ENCODE measurements around the gene ZNF366. TPM values are rescaled to one million over a fixed set of nuclear protein-coding genes. Genes with fewer than 3 reads are reported as not detected.

Gene ZNF366
- total RNA-seq, 1 experiment from 2014 or later: not detected

- no peak for TF ChIP-seq CTCF (IDR thresholded peaks at IDR 0.05; ENCODE audit: insufficient read depth in 1 of 2, low read depth in 1 of 2, low read length in 1 of 2, severe bottlenecking in 1 of 2, unreplicated experiment in 1 of 2)
- Histone ChIP-seq H3K9me3 (peaks cover 16% of the 10 kb centered on the region; the same call in 1 of the 2 replicates), H3K4me1 (no peaks in the 10 kb centered on the region), H3K36me3 (ENCODE audit: control insufficient read depth, insufficient read depth, low read length) (no peaks in the 10 kb centered on the region), H3K4me3 (ENCODE audit: low read depth, low read length) (no peak overlapping the region), H3K27me3 (replicated peaks; ENCODE audit: control insufficient read depth, insufficient read depth, low read length) (no peaks in the 10 kb centered on the region)
- no peak for DNase-seq
- H3K27ac Mint-ChIP-seq (ENCODE audit: unreplicated experiment): no peak overlapping the region
- peaks cover 6% of the 10 kb centered on the region for H3K27me3 Mint-ChIP-seq (ENCODE audit: insufficient read depth, unreplicated experiment)
- H3K4me1 Mint-ChIP-seq (ENCODE audit: low read depth, unreplicated experiment): no peaks in the 10 kb centered on the region
- peaks cover 37% of the 10 kb centered on the region for H3K9me3 Mint-ChIP-seq (ENCODE audit: unreplicated experiment)
- intact Hi-C loops (cut with micrococcal nuclease; ENCODE audit: unreplicated experiment): no loop called here
- ChIA-PET POLR2A (no interaction called here), CTCF (interaction anchor here (0.9 kb wide), 1 partner anchor 126 kb away, joined by 3 read pairs; no protein-coding TSS in a partner anchor)
- BruUV-seq (replicated peaks): no TSS peak
- H3K4me3 Mint-ChIP-seq (ENCODE audit: unreplicated experiment): no peak overlapping the region
- H3K36me3 Mint-ChIP-seq (ENCODE audit: insufficient read depth, unreplicated experiment): no peaks in the 10 kb centered on the region
These were observed 109.4 kb downstream of the ZNF366 start for GRCh38 chr5:72397836-72398235.

GRCh38 chr5:72394688-72395087 lies 112.5 kb downstream of the ZNF366 start:
- Histone ChIP-seq H3K4me1 (no peaks in the 10 kb centered on the region), H3K27me3 (replicated peaks; ENCODE audit: control insufficient read depth, insufficient read depth, low read length) (no peaks in the 10 kb centered on the region), H3K4me3 (ENCODE audit: low read depth, low read length) (no peak overlapping the region), H3K9me3 (0 out of 2 replicates have a peak, but pooled peaks cover 4% of the 10 kb centered on the region), H3K36me3 (ENCODE audit: control insufficient read depth, insufficient read depth, low read length) (no peaks in the 10 kb centered on the region)
- Mint-ChIP-seq H3K27me3 (ENCODE audit: insufficient read depth, unreplicated experiment) (peaks cover 8% of the 10 kb centered on the region), H3K4me3 (ENCODE audit: unreplicated experiment) (no peak overlapping the region), H3K36me3 (ENCODE audit: insufficient read depth, unreplicated experiment) (no peaks in the 10 kb centered on the region), H3K4me1 (ENCODE audit: low read depth, unreplicated experiment) (no peaks in the 10 kb centered on the region), H3K27ac (ENCODE audit: unreplicated experiment) (no peak overlapping the region), H3K9me3 (ENCODE audit: unreplicated experiment) (peaks cover 13% of the 10 kb centered on the region)
- POLR2A ChIA-PET: interaction anchor here (0.6 kb wide), 1 partner anchor 469 kb away, joined by 4 read pairs; no protein-coding TSS in a partner anchor
- TF ChIP-seq CTCF (IDR thresholded peaks at IDR 0.05; ENCODE audit: insufficient read depth in 1 of 2, low read depth in 1 of 2, low read length in 1 of 2, severe bottlenecking in 1 of 2, unreplicated experiment in 1 of 2): peak; percentile 26 to 71
- no TSS peak for BruUV-seq (replicated peaks)
- intact Hi-C loops (cut with micrococcal nuclease; ENCODE audit: unreplicated experiment): loop anchor here (1.0 to 2.0 kb wide), 2 partner anchors 130 to 424 kb away; no protein-coding TSS in a partner anchor
- CTCF ChIA-PET: interaction anchor here (1.0 kb wide), 1 partner anchor 130 kb away, joined by 3 read pairs; no protein-coding TSS in a partner anchor
- DNase-seq: peak in 1 of 2 experiments; percentile 31

GRCh38 chr5:72393052-72393451 lies 114.2 kb downstream of the ZNF366 start:
- BruUV-seq (replicated peaks): no TSS peak
- H3K27me3 Mint-ChIP-seq (ENCODE audit: insufficient read depth, unreplicated experiment): peaks cover 15% of the 10 kb centered on the region
- no peak for DNase-seq
- no peaks in the 10 kb centered on the region for H3K9me3 Mint-ChIP-seq (ENCODE audit: unreplicated experiment)
- no peak overlapping the region for H3K4me3 ChIP-seq (ENCODE audit: low read depth, low read length)
- H3K4me1 Mint-ChIP-seq (ENCODE audit: low read depth, unreplicated experiment): no peaks in the 10 kb centered on the region
- H3K36me3 ChIP-seq (ENCODE audit: control insufficient read depth, insufficient read depth, low read length): no peaks in the 10 kb centered on the region
- ChIA-PET POLR2A (no interaction called here), CTCF (no interaction called here)
- H3K36me3 Mint-ChIP-seq (ENCODE audit: insufficient read depth, unreplicated experiment): no peaks in the 10 kb centered on the region
- H3K4me3 Mint-ChIP-seq (ENCODE audit: unreplicated experiment): no peak overlapping the region
- H3K4me1 ChIP-seq: no peaks in the 10 kb centered on the region
- no peaks in the 10 kb centered on the region for H3K27me3 ChIP-seq (replicated peaks; ENCODE audit: control insufficient read depth, insufficient read depth, low read length)
- TF ChIP-seq CTCF (IDR thresholded peaks at IDR 0.05; ENCODE audit: insufficient read depth in 1 of 2, low read depth in 1 of 2, low read length in 1 of 2, severe bottlenecking in 1 of 2, unreplicated experiment in 1 of 2): no peak
- intact Hi-C loops (cut with micrococcal nuclease; ENCODE audit: unreplicated experiment): no loop called here
- H3K9me3 ChIP-seq: no peaks in the 10 kb centered on the region
- no peak overlapping the region for H3K27ac Mint-ChIP-seq (ENCODE audit: unreplicated experiment)

Other genes starting within 250 kb of the ZNF366 start
- 71.1 and 83.8 TPM in 2 replicates for gene MRPS27, start 187.2 kb downstream of the ZNF366 start, total RNA-seq (2022)
- gene PTCD2, start 187.0 kb downstream of the ZNF366 start, total RNA-seq (2022): 11.6 and 12.5 TPM in 2 replicates

Measured in Caco-2 (cell line).